ENCODE measurements around the gene ZBTB32. TPM values are rescaled to one million over a fixed set of nuclear protein-coding genes. Genes with fewer than 3 reads are reported as not detected.

ZBTB32 gene
- total and polyA plus RNA-seq, 2 of the 8 experiments (the other 6 are each of a cell fraction or from before 2014, with no cell fraction given), result 0.11 to 0.50 TPM

- H4K20me1 ChIP-seq (replicated peaks in 1 of 2; ENCODE audit: control insufficient read depth in 1 of 2, insufficient read depth in 2 of 2, low read length in 2 of 2), result no peaks in the 10 kb centered on the region
- H2BK120ac ChIP-seq (replicated peaks; ENCODE audit: low read depth, low read length), result no peak overlapping the region
- no peak overlapping the region for H4K91ac ChIP-seq (replicated peaks; ENCODE audit: insufficient read length, low read length)
- H2AFZ ChIP-seq (ENCODE audit: low read length), result no peak overlapping the region
- WGBS, 2 experiments (ENCODE audit: extremely low coverage in 1 of 2, insufficient coverage in 1 of 2, insufficient read length in 1 of 2, insufficient replicate concordance in 2 of 2, low coverage in 1 of 2, low lambda C conversion rate in 2 of 2, missing lambda C conversion rate in 1 of 2), result 88% methylated on average over 4 of the region's 4 CpGs; no CpG with 5 or more reads in 1 of the 2 experiments
- no peak overlapping the region for H3K27ac ChIP-seq (ENCODE audit: low read depth, low read length)
- FAIRE-seq, result no peak
- H4K5ac ChIP-seq (ENCODE audit: insufficient read length, low read depth, low read length), result no peak overlapping the region
- H3K56ac ChIP-seq (replicated peaks; ENCODE audit: insufficient read length, low read depth, low read length), result no peak overlapping the region
- H2AK5ac ChIP-seq (ENCODE audit: low read depth, low read length), result no peak overlapping the region
- H3K9ac ChIP-seq (replicated peaks in 1 of 4; ENCODE audit: extremely low read depth in 1 of 4, low read depth in 3 of 4, low read length in 3 of 4), result no peak overlapping the region
- no peak overlapping the region for H3K23ac ChIP-seq (ENCODE audit: insufficient read length)
- H3K4me2 ChIP-seq (ENCODE audit: insufficient read depth in 1 of 2, low read depth in 2 of 2, low read length in 2 of 2), result no peak overlapping the region
- CTCF ChIA-PET (ENCODE audit: partially characterized antibody), result interaction anchor here (0.7 to 7.6 kb wide), 8 partner anchors 16 to 208 kb away, joined by 3 to 105 read pairs (median 4); no protein-coding TSS in a partner anchor
- H2BK15ac ChIP-seq (ENCODE audit: low read length), result no peak overlapping the region; the same call in 1 of the 2 replicates
- no peaks in the 10 kb centered on the region for H3K36me3 ChIP-seq (ENCODE audit: control insufficient read depth in 2 of 4, insufficient read depth in 4 of 4, low read length in 3 of 4)
- DNase-seq (ENCODE audit: low read depth in 1 of 2, low spot score in 2 of 2), result no peak
- H2BK20ac ChIP-seq (ENCODE audit: low read length), result no peak overlapping the region
- H3K18ac ChIP-seq (ENCODE audit: extremely low read depth, low read length), result no peak overlapping the region
- no peaks in the 10 kb centered on the region for H3K27me3 ChIP-seq (replicated peaks in 1 of 4; ENCODE audit: control insufficient read depth in 3 of 4, extremely low read depth in 1 of 4, insufficient read depth in 3 of 4, low read length in 3 of 4)
- no peak overlapping the region for H3K4ac ChIP-seq (replicated peaks; ENCODE audit: insufficient read length, low read depth, low read length)
- H3K79me2 ChIP-seq (ENCODE audit: control insufficient read depth in 1 of 2, insufficient read depth in 2 of 2, low read length in 2 of 2), result no peaks in the 10 kb centered on the region
- no peak overlapping the region for H4K8ac ChIP-seq (ENCODE audit: extremely low read depth, insufficient read depth, low read length)
- no peaks in the 10 kb centered on the region for H3K9me3 ChIP-seq (ENCODE audit: insufficient read depth in 2 of 2, low read depth in 1 of 2, low read length in 1 of 2)
- POLR2A ChIA-PET (ENCODE audit: partially characterized antibody), result interaction anchor here (1.2 to 2.6 kb wide), 3 partner anchors 17 to 186 kb away, joined by 3 to 11 read pairs (median 4); no protein-coding TSS in a partner anchor
- H2BK12ac ChIP-seq (ENCODE audit: low read depth, low read length), result no peak overlapping the region
- no peak overlapping the region for H3K4me3 ChIP-seq (ENCODE audit: extremely low read depth in 1 of 4, insufficient read depth in 2 of 4, low read depth in 3 of 4, low read length in 4 of 4)
- no peaks in the 10 kb centered on the region for H3K4me1 ChIP-seq (replicated peaks in 1 of 4; ENCODE audit: control insufficient read depth in 3 of 4, insufficient read depth in 4 of 4, low read length in 3 of 4)
- H3K79me1 ChIP-seq (ENCODE audit: low read depth, low read length), result no peaks in the 10 kb centered on the region
- H3K23me2 ChIP-seq (ENCODE audit: low read depth, low read length), result no peaks in the 10 kb centered on the region
- no peak overlapping the region for H2BK5ac ChIP-seq (ENCODE audit: low read depth, low read length)
- no peak overlapping the region for H3K14ac ChIP-seq (ENCODE audit: insufficient read length)
- TF ChIP-seq EP300 (IDR thresholded peaks at IDR 0.05; ENCODE audit: borderline replicate concordance in 1 of 2, low read depth in 2 of 2, low read length in 2 of 2) (no peak), SIRT6 (IDR thresholded peaks at IDR 0.05; ENCODE audit: low read length) (no peak), MAX (IDR thresholded peaks at IDR 0.05) (no peak), RFX5 (IDR thresholded peaks at IDR 0.05; ENCODE audit: borderline replicate concordance, low read depth, low read length) (no peak), RAD21 (IDR thresholded peaks at IDR 0.05 in 1 of 2, conservative IDR thresholded peaks at IDR 0.05 in 1 of 2; ENCODE audit: low read depth in 2 of 2, low read length in 2 of 2) (no peak), SUZ12 (IDR thresholded peaks at IDR 0.05; ENCODE audit: low read length) (no peak), SP1 (IDR thresholded peaks at IDR 0.05; ENCODE audit: low read depth, low read length) (no peak), KDM1A (IDR thresholded peaks at IDR 0.05; ENCODE audit: borderline replicate concordance, low read length) (no peak), CHD1 (IDR thresholded peaks at IDR 0.05; ENCODE audit: low read depth, low read length) (no peak), ATF3 (IDR thresholded peaks at IDR 0.05; ENCODE audit: insufficient read depth, low read depth, low read length) (no peak), BRCA1 (IDR thresholded peaks at IDR 0.05; ENCODE audit: low read depth, low read length) (no peak)
These were observed 7.5 kb upstream of the ZBTB32 start for GRCh38 chr19:35696835-35697234.
